GM12878 (cell line): ENCODE data around the gene HSPB8. TPM values are rescaled to one million over a fixed set of nuclear protein-coding genes. Genes with fewer than 3 reads are reported as not detected.

Experiments used
- ATAC-seq: fragments of 200-7000 bp; cut with Tn5 transposase; 3 replicates; pipeline ENCODE4 v1.9.1; 2020; ENCODE audit warnings: mild to moderate bottlenecking, moderate library complexity
- BruUV-seq: library from RNA; stranded (reverse); fragments of 400-500 nt; replicated peaks from 2 replicates; lab custom pipeline; 2021; lab: Mats Ljungman, UMichigan
- CTCF ChIA-PET: fragments of 300-600 bp; sonication (Branson Sonifier 250); formaldehyde crosslinking; extraction: SDS; loops from one replicate; lab custom pipeline; 2021; ENCODE audit warnings: inconsistent platforms; lab: Yijun Ruan, JAX
- POLR2A ChIA-PET: fragments of 350-600 bp; formaldehyde crosslinking; extraction: SDS; loops from one replicate; lab custom pipeline; 2021; ENCODE audit warnings: inconsistent platforms; lab: Charles Lee
- RAD21 ChIA-PET: fragments of 300-600 bp; sonication (Branson Sonifier 250); formaldehyde crosslinking; loops from one replicate; lab custom pipeline; 2023; ENCODE audit warnings: antibody characterized with exemption; ENCODE audit not compliant: unreplicated experiment; lab: Charles Lee
- SMC1A ChIA-PET: fragments of 300-600 bp; sonication (Branson Sonifier 250); formaldehyde crosslinking; loops from one replicate; lab custom pipeline; 2023; ENCODE audit not compliant: unreplicated experiment, uncharacterized antibody; lab: Charles Lee
- DNase-seq: peaks from one replicate; pipeline ENCODE4 v3.0.0-alpha.2; 2011; ENCODE audit warnings: low read depth, low spot score
- FAIRE-seq: peaks from 3 replicates; lab custom pipeline; 2011; peaks lifted over from hg19 to GRCh38; lab: Jason Lieb, UNC
- H2AFZ ChIP-seq: 2 replicates; pipeline ENCODE4 v1.6.0; 2011; ENCODE audit warnings: low read depth, low read length, control low read depth; ENCODE audit not compliant: control insufficient read depth
- H3K27ac ChIP-seq: 2 replicates; pipeline ENCODE4 v1.5.1; 2011; ENCODE audit warnings: control low read depth; ENCODE audit not compliant: control insufficient read depth, insufficient read depth
- H3K27me3 ChIP-seq, 2 experiments: replicated peaks in 1 of 2; 2 replicates each; pipeline versions ENCODE4 v1.6.0 to v1.6.1; 2011; ENCODE audit warnings: low read length in 1 of 2; ENCODE audit not compliant: control insufficient read depth in 2 of 2, insufficient read depth in 2 of 2
- H3K36me3 ChIP-seq, 2 experiments: 2 replicates each; pipeline ENCODE4 v1.5.1; 2011; ENCODE audit warnings: low read length in 1 of 2; ENCODE audit not compliant: control insufficient read depth in 2 of 2, insufficient read depth in 2 of 2
- H3K4me1 ChIP-seq: 2 replicates; pipeline ENCODE4 v1.6.1; 2011; ENCODE audit warnings: mild to moderate bottlenecking, low read length, moderate library complexity, mixed read lengths; ENCODE audit not compliant: control insufficient read depth, insufficient read depth
- H3K4me2 ChIP-seq: 2 replicates; pipeline ENCODE4 v1.6.0; 2011; ENCODE audit warnings: control low read depth; ENCODE audit not compliant: control insufficient read depth, insufficient read depth
- H3K4me3 ChIP-seq: fragments of 200-600 bp; sonication (generic); 2 replicates; pipeline ENCODE4 v1.5.1; 2016
- H3K79me2 ChIP-seq: 2 replicates; pipeline ENCODE4 v1.6.0; 2011; ENCODE audit warnings: low read length; ENCODE audit not compliant: control insufficient read depth, insufficient read depth
- H3K9ac ChIP-seq: 2 replicates; pipeline ENCODE4 v1.8.0; 2011; ENCODE audit warnings: low read length, control low read depth, mixed read lengths; ENCODE audit not compliant: control insufficient read depth, insufficient read depth
- H3K9me3 ChIP-seq: replicated peaks from 3 replicates; pipeline ENCODE4 v1.5.1; 2011; ENCODE audit warnings: mild to moderate bottlenecking, low read length; ENCODE audit not compliant: control insufficient read depth, insufficient read depth
- H4K20me1 ChIP-seq: 2 replicates; pipeline ENCODE4 v1.6.0; 2011; ENCODE audit not compliant: control insufficient read depth, insufficient read depth
- CEBPB ChIP-seq, 2 experiments: fragments of 150-350 bp in 1 of 2; IDR thresholded peaks; 2 replicates each; pipeline ENCODE4 v1.6.1; 2012 to 2014; ENCODE audit warnings: low read depth in 2 of 2, low read length in 2 of 2, borderline replicate concordance in 1 of 2, inconsistent platforms in 1 of 2
- CUX1 ChIP-seq: IDR thresholded peaks from 2 replicates; pipeline ENCODE4 v1.6.1; 2012; ENCODE audit warnings: improper control_type of control experiment, low read depth, low read length; ENCODE audit not compliant: insufficient replicate concordance
- FOXK2 ChIP-seq: fragments of 450-650 bp; IDR thresholded peaks from 2 replicates; pipeline ENCODE4 v1.6.1; 2017; ENCODE audit warnings: mild to moderate bottlenecking, moderate library complexity
- IRF3 ChIP-seq: fragments of 450-650 bp; IDR thresholded peaks from 2 replicates; pipeline ENCODE4 v1.6.1; 2014; ENCODE audit warnings: mild to moderate bottlenecking
- KLF5 ChIP-seq: fragments of 450-650 bp; IDR thresholded peaks from 2 replicates; pipeline ENCODE4 v1.6.1; 2014; ENCODE audit warnings: mild to moderate bottlenecking; ENCODE audit not compliant: partially characterized antibody
- REST ChIP-seq: IDR thresholded peaks from 2 replicates; pipeline ENCODE4 v1.6.1; 2012; ENCODE audit warnings: mild to moderate bottlenecking, low read depth, low read length
- SUPT20H ChIP-seq: IDR thresholded peaks from 2 replicates; pipeline ENCODE4 v1.6.1; 2011; ENCODE audit warnings: low read depth, mild to moderate bottlenecking, low read length, moderate library complexity, borderline replicate concordance; ENCODE audit not compliant: control insufficient read depth
- USF2 ChIP-seq: IDR thresholded peaks from 2 replicates; pipeline ENCODE4 v1.6.1; 2011; ENCODE audit warnings: low read depth, low read length, improper control_type of control experiment, borderline replicate concordance
- YY1 ChIP-seq: IDR thresholded peaks from 2 replicates; pipeline ENCODE4 v1.6.1; 2011; ENCODE audit warnings: low read depth, mild to moderate bottlenecking, low read length
- WGBS: methylation state at CpG from one replicate; pipeline ENCODE4 v1.1.6; 2016; ENCODE audit warnings: low lambda C conversion rate; ENCODE audit not compliant: insufficient replicate concordance, insufficient coverage; ENCODE audit errors: missing lambda C conversion rate; 5-methylcytosine and 5-hydroxymethylcytosine counted together
- in situ Hi-C: fragments of 300-500 bp; cut with MboI; formaldehyde crosslinking; loops from 9 replicates; pipeline ENCODE4 v1.14.3; 2018; ENCODE audit warnings: mixed read lengths
- intact Hi-C: fragments of 100-400 bp; cut with micrococcal nuclease; formaldehyde crosslinking; loops from one replicate; pipeline ENCODE4 v1.14.2; 2022; ENCODE audit not compliant: unreplicated experiment
- polyA plus RNA-seq, 11 experiments: library from polyadenylated mRNA; depleted of rRNA in 4 of 11; unstranded in 6 of 11; stranded (reverse) in 5 of 11; fragments of >200 nt; fragmentation: Nextera tagmentation in 4 of 11; fragmentation: Illumina TruSeq in 1 of 11; extraction: Ambion mirVana in 4 of 11; extraction: Trizol in 1 of 11; gene quantifications; 1 replicate in 1 of 11; 2 replicates in 10 of 11; pipeline versions ENCODE4 v1.2.1 to v1.2.3, GENCODE V29; 2011 to 2016; ENCODE audit warnings: inconsistent platforms in 2 of 11, missing spikeins in 2 of 11, low read depth in 1 of 11
- total RNA-seq, 4 experiments: library from RNA; depleted of rRNA in 3 of 4; stranded (reverse); fragments of >200 nt in 3 of 4; fragmentation: Illumina TruSeq in 1 of 4; extraction: Trizol in 1 of 4; gene quantifications; 2 replicates each; pipeline versions ENCODE4 v1.2.1 to v1.2.3, GENCODE V29; 2013 to 2021

Gene HSPB8
- total and polyA plus RNA-seq, 10 of the 15 experiments (the other 5 are each of a cell fraction or from before 2014, with no cell fraction given) = 0.10 TPM; not detected in 9

GRCh38 chr12:119227292-119227691 is 48.6 kb downstream of the HSPB8 start:
- ATAC-seq (no peak), DNase-seq (no peak), FAIRE-seq (no peak)
- ChIA-PET SMC1A (no interaction called here), RAD21 (no interaction called here), POLR2A (no interaction called here), CTCF (no interaction called here)
- Histone ChIP-seq H3K79me2 (no peaks in the 10 kb centered on the region), H2AFZ (no peak overlapping the region), H3K36me3 (no peaks in the 10 kb centered on the region), H3K4me1 (no peaks in the 10 kb centered on the region), H3K4me2 (no peak overlapping the region), H3K4me3 (no peak overlapping the region), H3K9ac (no peak overlapping the region), H4K20me1 (no peaks in the 10 kb centered on the region), H3K27ac (no peak overlapping the region), H3K27me3 (no peaks in the 10 kb centered on the region), H3K9me3 (no peaks in the 10 kb centered on the region)
- intact Hi-C loops = no loop called here
- 27% methylated on average over 3 of the region's 3 CpGs for WGBS
- TF ChIP-seq CUX1 (no peak), FOXK2 (no peak), YY1 (no peak), KLF5 (no peak), CEBPB (IDR thresholded peaks at IDR 0.05; ENCODE audit: borderline replicate concordance in 1 of 2, low read depth in 2 of 2, low read length in 2 of 2) (no peak), REST (no peak), USF2 (no peak), SUPT20H (no peak), IRF3 (no peak)
- BruUV-seq = no TSS peak
- in situ Hi-C loops = no loop called here
